A673 (cell line): ENCODE data around the gene ZNF384. TPM values are rescaled to one million over a fixed set of nuclear protein-coding genes. Genes with fewer than 3 reads are reported as not detected.

Experiments
- Bru-seq: library from RNA; stranded (reverse); fragments of 400-500 nt; gene quantifications from one replicate; lab custom pipeline; 2021; lab: Mats Ljungman, UMichigan
- BruChase-seq, 2 experiments: library from RNA; stranded (reverse); fragments of 400-500 nt; gene quantifications; one replicate each; lab custom pipeline; 2021; lab: Mats Ljungman, UMichigan
- BruUV-seq: library from RNA; stranded (reverse); fragments of 400-500 nt; replicated peaks from 2 replicates; lab custom pipeline; 2021; lab: Mats Ljungman, UMichigan
- CTCF ChIA-PET: fragments of 300-600 bp; sonication (Branson Sonifier 250); formaldehyde crosslinking; loops from one replicate; lab custom pipeline; 2022; ENCODE audit warnings: antibody characterized with exemption; lab: Charles Lee
- POLR2A ChIA-PET: fragments of 300-600 bp; sonication (Branson Sonifier 250); formaldehyde crosslinking; loops from one replicate; lab custom pipeline; 2022; ENCODE audit warnings: antibody characterized with exemption; ENCODE audit not compliant: low non-redundant PET; lab: Charles Lee
- DNase-seq: peaks from one replicate; pipeline ENCODE4 v3.0.0-alpha.2; 2015; ENCODE audit warnings: low spot score
- H3K27ac ChIP-seq: fragments of 200-600 bp; sonication (generic); 2 replicates; pipeline ENCODE4 v1.5.1; 2016; ENCODE audit warnings: mixed run types, low read depth, mild to moderate bottlenecking, mixed read lengths, antibody characterized with exemption, low read length; ENCODE audit not compliant: poor library complexity, severe bottlenecking
- H3K27me3 ChIP-seq: fragments of 200-600 bp; sonication (generic); replicated peaks from 2 replicates; pipeline ENCODE4 v1.6.1; 2017; ENCODE audit warnings: mixed run types, low read depth, mild to moderate bottlenecking, mixed read lengths, antibody characterized with exemption, low read length; ENCODE audit not compliant: insufficient read depth, poor library complexity
- H3K36me3 ChIP-seq: fragments of 200-600 bp; sonication (generic); 2 replicates; pipeline ENCODE4 v1.6.1; 2016; ENCODE audit warnings: mixed run types, mild to moderate bottlenecking, mixed read lengths, antibody characterized with exemption, low read length; ENCODE audit not compliant: insufficient read depth, poor library complexity, severe bottlenecking
- H3K4me1 ChIP-seq: fragments of 200-600 bp; sonication (generic); 2 replicates; pipeline ENCODE4 v1.6.1; 2017; ENCODE audit warnings: mixed run types, mild to moderate bottlenecking, mixed read lengths, antibody characterized with exemption, low read length; ENCODE audit not compliant: insufficient read depth, poor library complexity, severe bottlenecking
- H3K4me3 ChIP-seq: fragments of 200-600 bp; sonication (generic); 2 replicates; pipeline ENCODE4 v1.5.1; 2016; ENCODE audit warnings: low read depth, mixed run types, mild to moderate bottlenecking, mixed read lengths, low read length; ENCODE audit not compliant: poor library complexity, severe bottlenecking
- H3K9me3 ChIP-seq: fragments of 200-600 bp; sonication (generic); 2 replicates; pipeline ENCODE4 v1.6.1; 2016; ENCODE audit warnings: mixed run types, low read depth, mild to moderate bottlenecking, mixed read lengths, antibody characterized with exemption, low read length; ENCODE audit not compliant: poor library complexity, severe bottlenecking
- CTCF ChIP-seq: fragments of 300-800, 200-600 bp; sonication (generic); conservative IDR thresholded peaks from 2 replicates; pipeline ENCODE4 v1.5.1; 2017; ENCODE audit warnings: low read depth, mild to moderate bottlenecking, antibody characterized with exemption, low read length, moderate library complexity, mixed read lengths
- EZH2 ChIP-seq: fragments of 200-600 bp; sonication (generic); IDR thresholded peaks from 2 replicates; pipeline ENCODE4 v1.6.1; 2017; ENCODE audit warnings: borderline replicate concordance, low read depth, mild to moderate bottlenecking, mixed read lengths, antibody characterized with exemption, low read length; ENCODE audit not compliant: poor library complexity, severe bottlenecking
- intact Hi-C: fragments of 100-400 bp; cut with micrococcal nuclease; formaldehyde crosslinking; loops from one replicate; pipeline ENCODE4 v1.10.0; 2022; ENCODE audit not compliant: unreplicated experiment
- long read RNA-seq: library from polyadenylated mRNA; stranded (forward); transcript quantifications from one replicate; pipeline ENCODE4 v2.0.0, GENCODE V29; 2022
- total RNA-seq: library from RNA; stranded (reverse); gene quantifications from 2 replicates; pipeline ENCODE4 v1.2.3, GENCODE V29; 2021

ZNF384 gene
- 88.8 and 92.5 TPM in 2 replicates for total RNA-seq
- percentile 86 among the genes with signal in this experiment for Bru-seq, nascent RNA
- percentile 81 among the genes with signal in this experiment for BruChase-seq, experiment 1, labeled RNA remaining after a 2-hour chase
- percentile 81 among the genes with signal in this experiment for BruChase-seq, experiment 2, labeled RNA remaining after a 6-hour chase
- long read RNA-seq, transcript ZNF384-201 (10 exons, 3,266 nt) = major isoform, 5 of 89 reads
- long read RNA-seq, partial matches to known transcripts = 28 of 89 reads
- long read RNA-seq, other reads (novel, unspliced or antisense) = 55 of 89 reads

GRCh38 chr12:6688999-6689882 is at the start of gene ZNF384:
Gene ZNF384, minus strand, starts transcription at chr12:6689375. Its CDS starts 9,855 bp downstream, at chr12:6679520.
- peaks cover 29% of the 10 kb centered on the region for H3K4me1 ChIP-seq
- intact Hi-C loops = loop anchor here (1.0 to 2.0 kb wide), 4 partner anchors 26 to 82 kb away; partner anchors contain the start of genes CHD4 and ING4
- TF ChIP-seq EZH2 (no peak), CTCF (no peak)
- no peaks in the 10 kb centered on the region for H3K27me3 ChIP-seq
- H3K36me3 ChIP-seq = no peaks in the 10 kb centered on the region
- H3K4me3 ChIP-seq = peak within 1 kb of the TSS; percentile 86
- BruUV-seq = no TSS peak
- peak; percentile 99 for DNase-seq
- ChIA-PET CTCF (interaction anchor here (0.6 to 1.6 kb wide), 11 partner anchors 9 to 751 kb away, joined by 3 to 10 read pairs (median 4); partner anchors contain the start of genes COPS7A, MLF2 and PTMS), POLR2A (interaction anchor here (0.5 to 1.4 kb wide), 14 partner anchors 11 to 424 kb away, joined by 3 to 20 read pairs (median 6); partner anchors contain the start of genes COPS7A, GAPDH, GPR162 and SPSB2)
- no peaks in the 10 kb centered on the region for H3K9me3 ChIP-seq
- H3K27ac ChIP-seq = peak within 1 kb of the TSS; percentile 100

DNA sequence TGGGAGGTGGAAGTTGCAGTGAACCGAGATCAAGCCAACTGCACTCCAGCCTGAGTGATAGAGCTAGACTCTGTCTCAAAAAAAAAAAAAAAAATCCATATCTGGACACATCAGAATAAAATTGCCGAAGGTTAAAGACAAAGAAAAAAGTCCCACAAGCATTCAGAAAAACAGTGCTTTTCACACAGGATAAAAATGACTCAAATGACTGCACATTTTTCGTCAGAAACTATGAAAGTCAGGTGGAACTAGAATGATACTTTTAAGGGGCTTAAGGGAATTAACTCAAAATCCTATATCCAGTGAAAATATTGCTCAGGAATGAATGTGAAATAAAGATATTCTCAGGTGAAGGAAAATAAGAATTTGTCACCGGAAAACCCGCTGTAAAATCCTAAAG is 47.6 kb upstream of the ZNF384 start:
- CTCF ChIA-PET = interaction anchor here (0.6 kb wide), 1 partner anchor 37 kb away, joined by 3 read pairs; no protein-coding TSS in a partner anchor

More for the DNA sequence above, 47.6 kb upstream of the ZNF384 start:
- POLR2A ChIA-PET = no interaction called here
- no peak for TF ChIP-seq CTCF
- TF ChIP-seq EZH2 = no peak
- intact Hi-C loops = loop anchor here (5.0 kb wide), 1 partner anchor 41 kb away; no protein-coding TSS in a partner anchor
- Histone ChIP-seq H3K4me3 (no peak overlapping the region), H3K9me3 (no peaks in the 10 kb centered on the region), H3K27ac (no peak overlapping the region), H3K36me3 (no peaks in the 10 kb centered on the region), H3K4me1 (peaks cover 7% of the 10 kb centered on the region), H3K27me3 (no peaks in the 10 kb centered on the region)
- no peak for DNase-seq
- BruUV-seq = no TSS peak
